Astrocyte of the cerebellum (primary cell): ENCODE results near the gene EBF4.

Experiments used
- DNase-seq: peaks from one replicate; pipeline ENCODE4 v3.0.0-alpha.2; 2011; ENCODE audit warnings: low read depth
- H3K4me3 ChIP-seq: 2 replicates; pipeline ENCODE4 v1.5.1; 2011; ENCODE audit warnings: mild to moderate bottlenecking, low read depth, low read length, moderate library complexity
- CTCF ChIP-seq: IDR thresholded peaks from 2 replicates; pipeline ENCODE4 v1.5.1; 2012; ENCODE audit warnings: low read length, low read depth, moderate library complexity, mild to moderate bottlenecking; ENCODE audit errors: missing control alignments
- in situ Hi-C: cut with HindIII; loops from 2 replicates; pipeline ENCODE4 v1.10.0; 2017; ENCODE audit warnings: low sequenced_read_pairs

Gene EBF4

DNA sequence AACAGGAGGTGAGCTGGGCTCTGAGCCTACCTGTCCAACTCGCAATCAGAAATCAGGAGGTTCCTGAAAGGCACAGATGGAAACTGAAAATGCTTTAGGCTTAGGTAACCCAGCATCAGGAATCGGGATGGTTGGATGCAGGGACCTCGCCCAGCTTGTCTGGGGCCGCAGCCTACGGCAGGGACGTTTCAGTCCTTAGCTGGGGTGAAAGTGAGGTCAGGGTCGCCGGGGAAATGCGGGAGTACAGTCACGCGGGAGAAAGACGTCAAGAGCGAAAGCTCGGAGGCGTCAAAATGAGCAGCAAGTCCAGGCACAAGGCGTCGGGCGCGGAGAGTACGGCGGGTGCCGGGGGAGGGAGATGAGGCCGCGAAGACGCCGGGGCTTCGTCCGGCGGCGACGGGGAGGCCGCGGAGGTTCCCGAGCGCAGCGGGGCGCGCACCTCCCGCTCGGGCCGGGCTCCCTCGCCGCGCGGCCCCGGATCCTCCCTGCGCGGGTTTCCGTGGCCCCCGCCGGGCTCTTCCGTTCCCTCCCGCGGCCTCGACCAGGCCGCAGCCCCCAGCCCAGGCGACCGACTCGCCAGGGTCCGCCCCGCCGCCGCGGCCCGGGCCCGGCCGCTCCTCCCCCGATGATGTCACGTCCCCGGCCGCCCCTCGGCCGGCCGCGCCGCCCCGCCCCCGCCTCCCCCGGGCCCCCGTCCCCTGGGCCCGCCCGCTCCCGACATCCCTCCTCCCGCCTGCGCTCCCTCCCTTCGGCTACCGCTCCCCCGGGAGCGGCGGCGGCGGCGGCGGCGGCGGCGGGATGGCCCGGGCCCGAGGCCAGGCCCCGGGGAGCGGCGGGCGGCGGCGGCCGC lies at the start of gene EBF4:
Gene EBF4, plus strand, starts transcription at position 745 of the 850 bp plus-strand sequence. CDS start 866 bp downstream, outside the sequence.
- peak within 1 kb of the TSS; percentile 28 for H3K4me3 ChIP-seq
- TF ChIP-seq CTCF = no peak
- no peak for DNase-seq
- in situ Hi-C loops = no loop called here

- DNase-seq = no peak
- TF ChIP-seq CTCF = no peak
- in situ Hi-C loops = no loop called here
- no peak overlapping the region for H3K4me3 ChIP-seq
Observed at GRCh38 chr20:2643708-2644107, 48.9 kb upstream of the EBF4 start.

- peak within 1 kb of the TSS; percentile 94 for H3K4me3 ChIP-seq
- in situ Hi-C loops = no loop called here
Observed at GRCh38 chr20:2651772-2652723, 40.5 kb upstream of the EBF4 start, which contains the start of gene NOP56. Gene NOP56, plus strand, starts transcription at chr20:2652632. Its CDS starts 29 bp downstream, at chr20:2652661.

DNA sequence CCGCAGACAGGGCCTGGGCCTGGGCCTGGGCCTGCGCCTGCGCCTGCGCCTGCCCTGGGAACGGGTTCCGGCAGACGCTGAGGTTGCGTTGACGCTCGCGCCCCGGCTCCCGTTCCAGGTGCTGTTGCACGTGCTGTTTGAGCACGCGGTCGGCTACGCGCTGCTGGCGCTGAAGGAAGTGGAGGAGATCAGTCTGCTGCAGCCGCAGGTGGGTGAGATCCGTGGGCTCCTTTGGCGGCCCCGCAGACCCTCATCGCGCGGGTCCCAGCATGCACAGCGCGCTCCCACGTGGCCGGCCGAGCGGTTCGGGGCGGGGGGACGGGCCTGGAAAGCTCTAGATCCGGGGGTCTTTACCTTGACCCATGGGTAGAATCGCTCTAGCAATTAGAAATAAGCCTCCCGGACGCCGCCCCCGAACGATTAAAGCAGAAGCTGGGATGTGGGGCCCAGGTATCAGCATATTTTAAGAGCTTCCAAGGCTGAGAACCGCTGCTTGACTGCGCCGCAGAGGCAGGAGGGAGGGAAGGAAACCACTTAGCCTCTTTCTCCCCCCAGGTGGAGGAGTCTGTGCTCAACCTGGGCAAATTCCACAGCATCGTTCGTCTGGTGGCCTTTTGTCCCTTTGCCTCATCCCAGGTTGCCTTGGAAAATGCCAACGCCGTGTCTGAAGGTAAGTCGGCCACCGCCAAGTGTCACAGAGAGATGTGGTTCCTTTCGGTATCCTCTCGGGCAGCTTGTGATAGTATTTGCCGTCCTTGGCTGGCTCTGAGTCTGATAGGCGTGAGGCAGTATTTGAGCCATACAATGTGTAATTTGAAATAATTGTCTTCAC lies 39.6 kb upstream of the EBF4 start:
- peak overlapping the region; percentile 94 for H3K4me3 ChIP-seq
- in situ Hi-C loops = no loop called here
- DNase-seq = no peak
- no peak for TF ChIP-seq CTCF

More at GRCh38 chr20:2651772-2652723, 40.5 kb upstream of the EBF4 start, which contains the start of gene NOP56:
- TF ChIP-seq CTCF = no peak
- DNase-seq = peak; percentile 57

GRCh38 chr20:2653556-2654383 lies 38.8 kb upstream of the EBF4 start:
- in situ Hi-C loops = no loop called here
- no peak for TF ChIP-seq CTCF
- DNase-seq = no peak
- H3K4me3 ChIP-seq = peak overlapping the region; percentile 94
